Dermis blood vessel endothelial cell (primary cell): ENCODE results near the gene CFAP119. TPM values are rescaled to one million over a fixed set of nuclear protein-coding genes. Genes with fewer than 3 reads are reported as not detected.
A peak's percentile ranks its signal among the peaks of the same experiment; 100 is the strongest.
"Not testable (repeated sequence)": the region's sequence is repeated elsewhere in the genome, so short reads cannot be mapped to it uniquely, and the experiment has no call there.

ENCODE experiments used
- DNase-seq: peaks from one replicate; pipeline ENCODE4 v3.0.0; 2010
- total RNA-seq: library from RNA; depleted of rRNA; stranded (reverse); fragments of >200 nt; gene quantifications from 2 replicates; pipeline ENCODE4 v1.2.3, GENCODE V29; 2014

Gene CFAP119
- total RNA-seq: 0.93 and 1.2 TPM in 2 replicates

GRCh38 chr16:30761928-30762902 is at the start of gene CFAP119, which contains the start of gene RNF40:
Gene CFAP119, minus strand, starts transcription at chr16:30762062. Its CDS starts 314 bp downstream, at chr16:30761748.
Gene RNF40, plus strand, starts transcription at chr16:30762322. Its CDS starts 224 bp downstream, at chr16:30762546.
- DNase-seq: peak; percentile 99

DNA sequence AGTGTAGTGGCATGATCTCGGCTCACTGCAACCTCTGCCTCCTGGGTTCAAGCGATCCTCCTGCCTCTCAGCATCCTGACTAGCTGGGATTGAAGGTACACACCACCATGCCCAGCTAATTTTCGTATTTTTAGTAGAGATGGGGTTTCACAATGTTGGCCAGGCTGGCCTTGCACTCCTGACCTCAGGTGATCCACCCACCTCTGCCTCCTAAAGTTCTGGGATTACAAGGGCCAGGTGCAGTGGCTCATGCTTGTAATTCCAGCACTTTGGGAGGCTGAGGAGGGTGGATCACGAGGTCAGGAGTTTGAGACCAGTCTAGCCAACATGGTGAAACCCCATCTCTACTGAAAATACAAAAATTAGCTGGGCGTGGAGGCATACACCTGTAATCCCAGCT is 47.8 kb upstream of the CFAP119 start:
- DNase-seq: not testable (repeated sequence)

DNA sequence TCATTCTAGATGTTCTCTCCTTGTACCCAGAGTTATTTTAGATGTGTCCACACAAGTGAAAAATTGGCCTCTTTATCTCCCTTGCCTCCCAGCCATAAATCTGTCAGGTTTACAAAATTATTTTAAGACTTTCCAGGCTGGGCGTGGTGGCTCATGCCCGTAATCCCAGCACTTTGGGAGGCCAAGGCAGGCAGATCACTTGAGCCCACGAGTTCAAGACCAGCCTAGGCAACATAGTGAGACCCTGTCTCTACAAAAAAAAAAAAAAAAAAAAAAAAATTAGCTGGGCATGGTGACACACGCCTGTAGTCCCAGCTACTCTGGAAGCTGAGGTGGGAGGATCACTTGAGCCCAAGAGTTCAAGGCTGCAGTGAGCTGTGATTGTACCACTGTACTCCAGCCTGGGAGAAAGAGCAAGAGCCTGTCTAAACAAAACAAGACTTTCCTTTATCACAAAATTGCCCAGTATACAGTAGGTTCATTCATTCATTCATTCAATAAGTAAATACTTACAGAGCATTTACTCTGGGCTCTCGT is 47.1 kb upstream of the CFAP119 start:
- DNase-seq: not testable (repeated sequence)

DNA sequence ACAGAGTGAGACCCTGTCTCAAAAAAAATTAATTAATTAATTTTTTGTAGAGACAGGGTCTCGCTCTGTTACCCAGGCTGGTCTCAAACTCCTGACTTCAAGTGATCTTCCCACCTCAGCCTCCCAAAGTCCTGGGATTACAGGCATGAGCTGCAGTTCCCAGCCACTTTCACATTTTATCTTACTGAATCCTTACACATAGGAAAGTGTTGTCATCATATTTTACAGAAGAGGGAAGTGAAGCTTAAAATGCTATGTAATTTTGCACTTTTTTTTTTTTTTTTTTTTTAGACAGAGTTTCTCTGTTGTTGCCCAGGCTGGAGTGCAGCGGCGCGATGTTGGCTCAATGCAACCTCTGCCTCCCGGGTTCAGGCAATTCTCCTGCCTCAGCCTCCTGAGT is 46.3 kb upstream of the CFAP119 start:
- DNase-seq: no peak

- peak; percentile 85 for DNase-seq
Observed at GRCh38 chr16:30805370-30806169, 43.7 kb upstream of the CFAP119 start.

- DNase-seq: no peak
Observed at GRCh38 chr16:30805056-30805369, 43.2 kb upstream of the CFAP119 start.

GRCh38 chr16:30802936-30803335 is 41.1 kb upstream of the CFAP119 start:
- no peak for DNase-seq

- no peak for DNase-seq
Observed at GRCh38 chr16:30797670-30798309, 35.9 kb upstream of the CFAP119 start.

DNA sequence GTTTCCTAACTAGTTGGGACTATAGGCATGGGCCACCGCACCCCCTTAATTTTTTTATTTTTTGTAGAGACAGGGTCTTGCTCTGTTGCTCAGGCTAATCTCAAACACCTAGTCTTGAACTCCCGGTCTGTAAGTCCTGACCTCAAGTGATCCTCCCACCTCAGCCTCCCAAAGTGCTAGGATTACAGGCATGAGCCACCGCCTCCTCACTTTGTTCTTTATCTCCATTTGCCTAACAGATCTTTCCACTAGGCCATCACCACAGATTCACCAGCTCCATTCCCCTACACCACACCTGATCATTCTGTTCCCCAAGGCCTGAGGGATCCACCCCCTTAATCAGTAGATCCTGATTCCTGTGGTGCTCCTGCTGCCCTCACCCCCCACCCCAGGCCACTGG is 32.8 kb upstream of the CFAP119 start:
- DNase-seq: no peak

DNA sequence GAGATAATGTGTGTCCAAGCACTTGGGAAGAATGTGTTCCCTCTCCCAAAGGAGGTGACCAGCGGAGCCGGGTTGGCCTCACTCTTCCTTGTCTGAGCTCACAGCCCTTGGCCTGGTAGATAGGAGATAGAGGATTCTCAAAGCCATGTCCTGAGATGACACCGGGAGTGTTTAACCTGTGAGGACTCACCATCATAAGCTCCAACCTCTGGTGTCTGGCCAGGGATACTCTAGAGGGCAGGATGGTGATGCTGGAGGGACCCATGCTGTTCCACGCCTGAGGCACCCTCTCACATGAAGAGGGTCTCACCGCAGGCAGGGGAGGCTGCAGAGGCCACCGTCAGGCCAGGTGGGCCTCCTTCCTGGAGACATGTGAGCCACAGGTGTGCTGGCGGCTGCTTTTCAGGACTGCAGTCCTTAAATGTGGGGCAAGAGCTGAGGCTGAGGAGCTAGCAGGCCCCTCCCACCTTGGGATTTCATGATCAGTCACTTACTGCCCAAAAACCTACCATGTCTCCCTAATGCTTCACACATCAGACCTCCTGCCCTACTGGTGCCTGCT is 31.7 kb upstream of the CFAP119 start:
- DNase-seq: no peak

GRCh38 chr16:30787613-30788378 is 25.9 kb upstream of the CFAP119 start:
- DNase-seq: peak; percentile 50

DNA sequence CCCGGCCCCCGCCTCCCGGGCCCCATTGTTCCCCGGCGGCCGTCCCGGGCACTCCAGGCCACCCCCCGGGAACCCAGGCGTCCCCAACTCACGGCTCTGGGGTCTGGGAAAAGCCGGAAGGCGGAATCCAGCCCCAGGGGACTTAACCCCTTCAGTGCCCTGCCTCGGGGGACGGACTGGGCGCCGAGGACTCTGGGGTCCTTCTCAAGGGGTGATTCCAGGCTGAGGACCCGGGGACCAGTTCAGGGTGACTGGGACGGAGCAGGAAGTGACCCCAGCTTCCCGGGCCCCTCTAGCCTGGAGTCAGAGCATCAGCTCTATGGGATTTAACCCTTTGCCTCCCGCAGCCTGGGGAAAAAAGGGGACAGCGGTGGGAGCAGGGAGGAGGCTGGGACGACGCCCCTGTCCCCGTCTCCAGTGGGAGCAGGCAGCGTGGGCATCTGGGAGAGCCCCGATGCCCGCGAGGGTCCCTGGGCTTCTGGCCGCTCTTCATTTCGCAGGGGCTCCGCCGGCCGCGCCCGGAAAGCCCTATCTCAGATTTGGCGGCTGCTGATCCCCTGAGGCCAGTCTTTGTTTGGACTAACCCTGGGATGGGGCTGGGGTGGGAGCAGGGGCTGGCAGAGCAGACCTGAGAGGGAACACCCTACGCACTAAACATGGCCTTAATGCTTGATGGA is 25.2 kb upstream of the CFAP119 start, which contains the start of gene ZNF629:
Gene ZNF629 (minus strand): TSS at position 270 of the 677 bp plus-strand sequence. CDS start 2,723 bp downstream, outside the sequence.
- peak; percentile 66 for DNase-seq

- DNase-seq: peak; percentile 65
Observed at GRCh38 chr16:30786115-30786935, 24.5 kb upstream of the CFAP119 start.

DNA sequence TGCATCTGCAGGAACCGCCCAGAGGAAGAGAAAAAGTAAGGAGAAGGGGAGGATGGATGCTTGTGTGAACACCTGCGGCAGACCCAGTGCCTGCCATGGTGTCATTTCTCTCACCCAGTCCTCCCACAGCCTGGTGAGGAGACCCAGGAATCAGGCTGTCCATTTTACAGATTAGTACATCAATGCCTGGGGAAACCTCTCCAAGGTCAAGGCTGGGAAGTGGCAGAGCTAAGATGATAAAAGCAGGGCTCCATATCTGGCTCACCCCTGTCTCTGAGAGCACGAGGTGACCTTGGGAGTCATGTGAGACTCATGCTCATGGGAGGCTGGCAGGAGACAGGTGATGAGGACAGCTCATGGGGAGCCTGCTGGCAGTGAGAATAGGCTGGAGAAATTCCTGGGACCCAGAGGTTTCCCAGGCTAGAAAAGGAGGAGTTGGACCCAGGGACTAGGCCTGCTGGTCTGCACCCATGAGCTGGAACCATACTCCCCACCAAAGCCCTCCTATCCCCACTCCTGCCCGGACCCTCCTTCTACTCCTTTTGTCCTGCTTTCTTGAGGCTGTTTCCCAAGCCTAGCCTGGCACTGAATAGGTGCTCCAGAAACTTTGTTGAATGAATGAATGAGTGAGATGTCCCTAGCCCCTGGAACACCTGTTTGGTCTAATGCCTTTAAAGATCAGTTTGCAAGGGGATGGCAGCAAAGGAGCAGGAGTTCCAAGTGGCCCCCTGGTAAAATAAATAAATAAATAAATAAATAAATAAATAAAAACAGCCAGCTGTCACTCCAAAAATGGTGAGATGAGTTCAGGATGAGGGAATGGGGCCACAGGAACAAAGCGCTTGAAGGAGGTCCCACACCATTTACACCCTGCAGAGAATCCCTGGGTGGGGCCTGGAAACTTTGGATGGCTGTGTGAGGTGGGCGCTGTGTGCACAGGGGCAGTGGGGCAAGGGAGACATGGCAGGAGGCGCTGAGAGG is 23.6 kb upstream of the CFAP119 start:
- DNase-seq: no peak

DNA sequence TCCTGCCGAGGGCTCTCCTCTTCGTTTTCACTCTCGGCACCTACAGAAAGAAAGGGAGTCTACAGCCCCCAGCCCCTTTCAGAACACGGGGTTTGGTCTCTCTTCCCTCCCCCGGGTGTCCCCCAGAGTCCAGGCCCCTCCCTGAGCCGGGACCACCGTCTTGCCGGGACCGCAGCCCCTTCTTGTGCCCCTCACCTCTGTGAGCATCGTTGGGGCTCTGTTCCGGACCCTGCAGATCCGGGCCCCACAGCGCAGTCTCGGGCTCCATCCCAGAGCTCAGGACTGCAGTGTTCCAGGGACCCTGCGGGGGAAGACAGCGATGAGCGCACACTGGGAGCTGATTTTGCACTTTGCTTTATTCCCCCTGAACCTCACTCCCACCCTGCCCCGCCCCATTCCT is 22.4 kb upstream of the CFAP119 start:
- no peak for DNase-seq

DNA sequence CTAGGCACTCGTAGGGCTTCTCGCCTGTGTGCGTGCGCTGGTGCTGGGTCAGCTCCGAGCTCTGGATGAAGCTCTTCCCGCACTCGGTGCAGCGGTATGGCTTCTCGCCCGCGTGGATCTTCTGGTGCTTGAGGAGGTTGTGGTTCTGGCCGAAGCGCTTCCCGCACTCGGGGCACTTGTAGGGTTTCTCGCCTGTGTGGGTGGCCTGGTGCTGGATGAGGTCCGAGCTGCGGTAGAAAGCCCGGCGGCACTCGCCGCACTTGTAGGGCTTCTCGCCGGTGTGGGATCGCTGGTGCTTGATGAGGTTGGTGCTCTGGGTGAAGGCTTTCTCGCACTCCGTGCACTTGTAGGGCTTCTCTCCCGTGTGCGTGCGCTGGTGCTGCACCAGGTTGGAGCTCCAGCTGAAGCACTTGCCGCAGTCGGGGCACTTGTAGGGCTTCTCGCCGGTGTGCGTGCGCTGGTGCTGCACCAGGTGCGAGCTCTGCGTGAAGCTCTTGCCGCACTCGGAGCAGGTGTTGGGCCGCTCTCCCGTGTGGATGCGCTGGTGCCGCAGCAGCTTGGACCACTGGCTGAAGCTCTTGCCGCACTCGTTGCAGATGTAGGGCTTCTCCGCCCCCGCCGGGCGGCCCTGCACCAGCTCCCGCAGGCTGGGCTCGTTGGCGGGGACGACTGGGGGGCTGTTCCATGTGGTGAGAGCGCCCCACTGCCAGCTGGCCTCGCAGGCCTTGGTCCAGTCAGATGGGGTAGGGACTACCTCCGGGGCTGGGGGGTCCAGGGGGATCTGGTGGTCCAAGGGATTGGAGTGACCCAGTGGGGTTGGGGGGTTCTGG is 21.6 kb upstream of the CFAP119 start:
- no peak for DNase-seq

DNA sequence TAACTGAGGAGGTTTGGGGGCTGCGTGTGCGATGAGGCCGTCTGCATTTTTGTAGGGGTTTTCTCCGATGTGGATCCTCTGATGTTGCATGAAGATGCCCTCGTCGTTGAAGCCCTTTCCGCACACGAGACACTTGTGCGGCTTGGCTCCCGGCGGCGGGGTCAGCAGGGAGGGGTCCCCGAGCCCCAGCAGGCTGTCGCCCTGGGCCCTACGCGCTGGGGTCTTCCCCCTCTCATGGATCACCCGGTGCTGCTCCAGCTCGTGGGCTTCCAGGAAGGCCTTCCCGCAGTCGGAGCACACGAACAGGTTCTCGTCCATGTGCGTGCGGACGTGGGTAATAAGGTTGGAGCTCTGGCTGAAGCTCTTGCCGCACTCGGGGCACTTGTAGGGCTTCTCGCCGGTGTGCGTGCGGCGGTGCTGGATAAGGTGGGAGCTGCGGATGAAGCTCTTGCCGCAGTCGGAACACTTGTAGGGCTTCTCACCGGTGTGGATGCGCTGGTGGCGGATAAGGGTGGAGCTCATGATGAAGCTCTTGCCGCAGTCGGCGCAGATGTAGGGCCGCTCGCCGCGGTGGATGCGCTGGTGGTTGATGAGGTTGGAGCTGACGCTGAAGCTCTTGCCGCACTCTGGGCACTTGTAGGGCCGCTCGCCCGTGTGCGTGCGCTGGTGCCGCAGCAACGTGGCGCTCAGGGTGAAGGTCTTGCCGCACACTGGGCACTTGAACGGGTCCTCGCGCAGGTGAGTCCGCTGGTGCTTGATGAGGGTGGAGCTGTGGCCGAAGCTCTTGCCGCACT is 20.8 kb upstream of the CFAP119 start:
- DNase-seq: no peak
